WTC11 (cell line): ENCODE results near the gene TOR3A. TPM values are rescaled to one million over a fixed set of nuclear protein-coding genes. Genes with fewer than 3 reads are reported as not detected.

Experiments used
- ATAC-seq: fragments of 200-7000 bp; cut with Tn5 transposase; 2 replicates; pipeline ENCODE4 v1.10.0; 2021; ENCODE audit warnings: mild to moderate bottlenecking, moderate library complexity
- CTCF ChIA-PET: fragments of 300-600 bp; sonication (Branson Sonifier 250); formaldehyde crosslinking; loops from one replicate; lab custom pipeline; 2021; ENCODE audit warnings: antibody characterized with exemption; lab: Charles Lee
- POLR2A ChIA-PET: fragments of 350-600 bp; sonication (Branson Sonifier 250); formaldehyde crosslinking; loops from one replicate; lab custom pipeline; 2021; ENCODE audit warnings: antibody characterized with exemption; lab: Charles Lee
- DNase-seq: peaks from one replicate; pipeline ENCODE4 v3.0.0; 2021; ENCODE audit warnings: low spot score
- H3K27ac Mint-ChIP-seq: 2 replicates; pipeline ENCODE4 v1.8.0; 2021; ENCODE audit warnings: mixed read lengths
- H3K27me3 Mint-ChIP-seq: 2 replicates; pipeline ENCODE4 v1.8.0; 2021; ENCODE audit warnings: low read depth, mild to moderate bottlenecking, moderate library complexity, mixed read lengths
- H3K36me3 Mint-ChIP-seq: 2 replicates; pipeline ENCODE4 v1.8.0; 2021; ENCODE audit warnings: mixed read lengths
- H3K4me1 Mint-ChIP-seq: 2 replicates; pipeline ENCODE4 v1.8.0; 2022; ENCODE audit warnings: mixed read lengths
- H3K4me3 Mint-ChIP-seq: 2 replicates; pipeline ENCODE4 v1.8.0; 2021; ENCODE audit warnings: mild to moderate bottlenecking, moderate library complexity, mixed read lengths
- H3K9me3 Mint-ChIP-seq: 2 replicates; pipeline ENCODE4 v1.8.0; 2021; ENCODE audit warnings: mixed read lengths
- ATF1 ChIP-seq: sonication (generic); formaldehyde crosslinking; IDR thresholded peaks from 2 replicates; pipeline ENCODE4 v1.8.1; 2023; ENCODE audit warnings: mild to moderate bottlenecking, moderate library complexity, missing genetic modification reagents
- CREM ChIP-seq: sonication (generic); formaldehyde crosslinking; IDR thresholded peaks from 2 replicates; pipeline ENCODE4 v1.8.1; 2022; ENCODE audit warnings: mild to moderate bottlenecking, missing genetic modification reagents, moderate library complexity
- ESRRA ChIP-seq: sonication (generic); formaldehyde crosslinking; IDR thresholded peaks from 2 replicates; pipeline ENCODE4 v1.8.1; 2022; ENCODE audit warnings: mild to moderate bottlenecking, missing genetic modification reagents, borderline replicate concordance
- ETV6 ChIP-seq: sonication (generic); formaldehyde crosslinking; IDR thresholded peaks from 2 replicates; pipeline ENCODE4 v1.8.1; 2022; ENCODE audit warnings: mild to moderate bottlenecking, missing genetic modification reagents
- HMGA2 ChIP-seq: fragments of 250-450 bp; sonication (Bioruptor Pico); IDR thresholded peaks from 2 replicates; pipeline ENCODE4 v1.4.0; 2021; ENCODE audit warnings: mild to moderate bottlenecking, moderate library complexity
- JAZF1 ChIP-seq: fragments of 250-450 bp; sonication (Bioruptor Pico); IDR thresholded peaks from 2 replicates; pipeline ENCODE4 v1.9.0; 2021; ENCODE audit warnings: moderate library complexity, mild to moderate bottlenecking, inconsistent platforms
- PRRX2 ChIP-seq: fragments of 250-450 bp; sonication (Bioruptor Pico); IDR thresholded peaks from 2 replicates; pipeline ENCODE4 v1.8.0; 2021; ENCODE audit warnings: mild to moderate bottlenecking
- RORB ChIP-seq: fragments of 250-450 bp; sonication (Bioruptor Pico); IDR thresholded peaks from 2 replicates; pipeline ENCODE4 v1.9.0; 2021; ENCODE audit warnings: mild to moderate bottlenecking
- ZBTB21 ChIP-seq: sonication (generic); formaldehyde crosslinking; IDR thresholded peaks from 2 replicates; pipeline ENCODE4 v1.8.1; 2023; ENCODE audit warnings: mild to moderate bottlenecking, missing genetic modification reagents, borderline replicate concordance
- ZNF121 ChIP-seq: sonication (generic); formaldehyde crosslinking; IDR thresholded peaks from 2 replicates; pipeline ENCODE4 v1.8.0; 2023; ENCODE audit warnings: missing genetic modification reagents
- ZNF317 ChIP-seq: sonication (generic); formaldehyde crosslinking; IDR thresholded peaks from 2 replicates; pipeline ENCODE4 v1.8.1; 2023; ENCODE audit warnings: low read depth, mild to moderate bottlenecking, moderate library complexity, missing genetic modification reagents, borderline replicate concordance
- total RNA-seq: library from RNA; stranded (reverse); gene quantifications from 3 replicates; pipeline ENCODE4 v1.2.3, GENCODE V29; 2021
- TF ChIP-seq, protein P1 (sequence below): sonication (generic); formaldehyde crosslinking; conservative IDR thresholded peaks from 2 replicates; pipeline ENCODE4 v1.8.1; 2023; ENCODE audit warnings: mild to moderate bottlenecking, low read depth, missing genetic modification reagents, moderate library complexity
- TF ChIP-seq, protein P2 (sequence below): sonication (generic); formaldehyde crosslinking; IDR thresholded peaks from 2 replicates; pipeline ENCODE4 v1.8.1; 2023; ENCODE audit warnings: mild to moderate bottlenecking, moderate library complexity, missing genetic modification reagents
- TF ChIP-seq, protein P3 (sequence below): fragments of 250-450 bp; sonication (Bioruptor Pico); IDR thresholded peaks from 2 replicates; pipeline ENCODE4 v1.8.0; 2021; ENCODE audit warnings: mild to moderate bottlenecking
- TF ChIP-seq, protein P4 (sequence below): sonication (generic); formaldehyde crosslinking; IDR thresholded peaks from 2 replicates; pipeline ENCODE4 v1.8.1; 2022; ENCODE audit warnings: missing genetic modification reagents, borderline replicate concordance
- TF ChIP-seq, protein P5 (sequence below): sonication (generic); formaldehyde crosslinking; IDR thresholded peaks from 2 replicates; pipeline ENCODE4 v1.8.1; 2023; ENCODE audit warnings: mild to moderate bottlenecking, missing genetic modification reagents, borderline replicate concordance
- TF ChIP-seq, protein P6 (sequence below): fragments of 250-450 bp; sonication (Bioruptor Pico); IDR thresholded peaks from 2 replicates; pipeline ENCODE4 v2.1.2; 2022; ENCODE audit warnings: mild to moderate bottlenecking, moderate library complexity
- TF ChIP-seq, protein P7 (sequence below): sonication (generic); formaldehyde crosslinking; IDR thresholded peaks from 2 replicates; pipeline ENCODE4 v1.8.0; 2023; ENCODE audit warnings: missing genetic modification reagents
- TF ChIP-seq, protein P8 (sequence below): sonication (generic); formaldehyde crosslinking; IDR thresholded peaks from 2 replicates; pipeline ENCODE4 v1.8.1; 2022; ENCODE audit warnings: mild to moderate bottlenecking, missing genetic modification reagents, moderate library complexity, borderline replicate concordance

The TOR3A gene
- total RNA-seq, 1 experiment from 2014 or later: 20.5 TPM

DNA sequence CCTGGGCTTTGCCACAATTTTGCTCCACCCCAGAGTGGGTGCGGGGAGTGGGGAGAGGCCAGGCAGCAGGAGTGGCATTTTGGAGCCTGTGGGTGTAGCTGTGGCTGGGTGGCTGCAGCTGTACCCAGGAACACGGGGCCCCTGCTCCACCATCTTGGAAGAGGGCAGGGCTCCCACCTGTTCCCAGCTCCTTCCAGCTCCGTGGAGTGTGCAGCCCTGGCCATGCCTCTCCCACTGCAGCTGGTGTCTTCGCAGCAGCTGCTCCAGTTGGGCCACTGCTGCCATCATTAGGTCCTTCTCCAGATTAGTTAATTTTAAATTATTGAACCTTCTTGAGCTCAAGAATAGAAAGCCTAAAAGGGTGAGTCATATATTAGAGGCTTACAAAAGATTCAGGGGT, 38.6 kb upstream of the TOR3A start:
- H3K36me3 Mint-ChIP-seq: peaks cover 7% of the 10 kb centered on the region
- no peak for TF ChIP-seq ESRRA
- no peak for TF ChIP-seq ETV6 (CRISPR knock-in tag)
- TF ChIP-seq, protein P1, sequence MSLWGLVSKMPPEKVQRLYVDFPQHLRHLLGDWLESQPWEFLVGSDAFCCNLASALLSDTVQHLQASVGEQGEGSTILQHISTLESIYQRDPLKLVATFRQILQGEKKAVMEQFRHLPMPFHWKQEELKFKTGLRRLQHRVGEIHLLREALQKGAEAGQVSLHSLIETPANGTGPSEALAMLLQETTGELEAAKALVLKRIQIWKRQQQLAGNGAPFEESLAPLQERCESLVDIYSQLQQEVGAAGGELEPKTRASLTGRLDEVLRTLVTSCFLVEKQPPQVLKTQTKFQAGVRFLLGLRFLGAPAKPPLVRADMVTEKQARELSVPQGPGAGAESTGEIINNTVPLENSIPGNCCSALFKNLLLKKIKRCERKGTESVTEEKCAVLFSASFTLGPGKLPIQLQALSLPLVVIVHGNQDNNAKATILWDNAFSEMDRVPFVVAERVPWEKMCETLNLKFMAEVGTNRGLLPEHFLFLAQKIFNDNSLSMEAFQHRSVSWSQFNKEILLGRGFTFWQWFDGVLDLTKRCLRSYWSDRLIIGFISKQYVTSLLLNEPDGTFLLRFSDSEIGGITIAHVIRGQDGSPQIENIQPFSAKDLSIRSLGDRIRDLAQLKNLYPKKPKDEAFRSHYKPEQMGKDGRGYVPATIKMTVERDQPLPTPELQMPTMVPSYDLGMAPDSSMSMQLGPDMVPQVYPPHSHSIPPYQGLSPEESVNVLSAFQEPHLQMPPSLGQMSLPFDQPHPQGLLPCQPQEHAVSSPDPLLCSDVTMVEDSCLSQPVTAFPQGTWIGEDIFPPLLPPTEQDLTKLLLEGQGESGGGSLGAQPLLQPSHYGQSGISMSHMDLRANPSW (CRISPR knock-in tag): no peak
- TF ChIP-seq, protein P2, sequence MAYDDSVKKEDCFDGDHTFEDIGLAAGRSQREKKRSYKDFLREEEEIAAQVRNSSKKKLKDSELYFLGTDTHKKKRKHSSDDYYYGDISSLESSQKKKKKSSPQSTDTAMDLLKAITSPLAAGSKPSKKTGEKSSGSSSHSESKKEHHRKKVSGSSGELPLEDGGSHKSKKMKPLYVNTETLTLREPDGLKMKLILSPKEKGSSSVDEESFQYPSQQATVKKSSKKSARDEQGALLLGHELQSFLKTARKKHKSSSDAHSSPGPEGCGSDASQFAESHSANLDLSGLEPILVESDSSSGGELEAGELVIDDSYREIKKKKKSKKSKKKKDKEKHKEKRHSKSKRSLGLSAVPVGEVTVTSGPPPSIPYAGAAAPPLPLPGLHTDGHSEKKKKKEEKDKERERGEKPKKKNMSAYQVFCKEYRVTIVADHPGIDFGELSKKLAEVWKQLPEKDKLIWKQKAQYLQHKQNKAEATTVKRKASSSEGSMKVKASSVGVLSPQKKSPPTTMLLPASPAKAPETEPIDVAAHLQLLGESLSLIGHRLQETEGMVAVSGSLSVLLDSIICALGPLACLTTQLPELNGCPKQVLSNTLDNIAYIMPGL (CRISPR knock-in tag): no peak
- TF ChIP-seq, protein P3, sequence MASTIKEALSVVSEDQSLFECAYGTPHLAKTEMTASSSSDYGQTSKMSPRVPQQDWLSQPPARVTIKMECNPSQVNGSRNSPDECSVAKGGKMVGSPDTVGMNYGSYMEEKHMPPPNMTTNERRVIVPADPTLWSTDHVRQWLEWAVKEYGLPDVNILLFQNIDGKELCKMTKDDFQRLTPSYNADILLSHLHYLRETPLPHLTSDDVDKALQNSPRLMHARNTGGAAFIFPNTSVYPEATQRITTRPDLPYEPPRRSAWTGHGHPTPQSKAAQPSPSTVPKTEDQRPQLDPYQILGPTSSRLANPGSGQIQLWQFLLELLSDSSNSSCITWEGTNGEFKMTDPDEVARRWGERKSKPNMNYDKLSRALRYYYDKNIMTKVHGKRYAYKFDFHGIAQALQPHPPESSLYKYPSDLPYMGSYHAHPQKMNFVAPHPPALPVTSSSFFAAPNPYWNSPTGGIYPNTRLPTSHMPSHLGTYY (CRISPR knock-in tag): no peak
- no peak for TF ChIP-seq ZBTB21 (CRISPR knock-in tag)
- no peak for TF ChIP-seq JAZF1 (CRISPR knock-in tag)
- TF ChIP-seq, protein P4, sequence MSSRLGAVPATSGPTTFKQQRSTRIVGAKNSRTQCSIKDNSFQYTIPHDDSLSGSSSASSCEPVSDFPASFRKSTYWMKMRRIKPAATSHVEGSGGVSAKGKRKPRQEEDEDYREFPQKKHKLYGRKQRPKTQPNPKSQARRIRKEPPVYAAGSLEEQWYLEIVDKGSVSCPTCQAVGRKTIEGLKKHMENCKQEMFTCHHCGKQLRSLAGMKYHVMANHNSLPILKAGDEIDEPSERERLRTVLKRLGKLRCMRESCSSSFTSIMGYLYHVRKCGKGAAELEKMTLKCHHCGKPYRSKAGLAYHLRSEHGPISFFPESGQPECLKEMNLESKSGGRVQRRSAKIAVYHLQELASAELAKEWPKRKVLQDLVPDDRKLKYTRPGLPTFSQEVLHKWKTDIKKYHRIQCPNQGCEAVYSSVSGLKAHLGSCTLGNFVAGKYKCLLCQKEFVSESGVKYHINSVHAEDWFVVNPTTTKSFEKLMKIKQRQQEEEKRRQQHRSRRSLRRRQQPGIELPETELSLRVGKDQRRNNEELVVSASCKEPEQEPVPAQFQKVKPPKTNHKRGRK: no peak
- TF ChIP-seq, protein P5, sequence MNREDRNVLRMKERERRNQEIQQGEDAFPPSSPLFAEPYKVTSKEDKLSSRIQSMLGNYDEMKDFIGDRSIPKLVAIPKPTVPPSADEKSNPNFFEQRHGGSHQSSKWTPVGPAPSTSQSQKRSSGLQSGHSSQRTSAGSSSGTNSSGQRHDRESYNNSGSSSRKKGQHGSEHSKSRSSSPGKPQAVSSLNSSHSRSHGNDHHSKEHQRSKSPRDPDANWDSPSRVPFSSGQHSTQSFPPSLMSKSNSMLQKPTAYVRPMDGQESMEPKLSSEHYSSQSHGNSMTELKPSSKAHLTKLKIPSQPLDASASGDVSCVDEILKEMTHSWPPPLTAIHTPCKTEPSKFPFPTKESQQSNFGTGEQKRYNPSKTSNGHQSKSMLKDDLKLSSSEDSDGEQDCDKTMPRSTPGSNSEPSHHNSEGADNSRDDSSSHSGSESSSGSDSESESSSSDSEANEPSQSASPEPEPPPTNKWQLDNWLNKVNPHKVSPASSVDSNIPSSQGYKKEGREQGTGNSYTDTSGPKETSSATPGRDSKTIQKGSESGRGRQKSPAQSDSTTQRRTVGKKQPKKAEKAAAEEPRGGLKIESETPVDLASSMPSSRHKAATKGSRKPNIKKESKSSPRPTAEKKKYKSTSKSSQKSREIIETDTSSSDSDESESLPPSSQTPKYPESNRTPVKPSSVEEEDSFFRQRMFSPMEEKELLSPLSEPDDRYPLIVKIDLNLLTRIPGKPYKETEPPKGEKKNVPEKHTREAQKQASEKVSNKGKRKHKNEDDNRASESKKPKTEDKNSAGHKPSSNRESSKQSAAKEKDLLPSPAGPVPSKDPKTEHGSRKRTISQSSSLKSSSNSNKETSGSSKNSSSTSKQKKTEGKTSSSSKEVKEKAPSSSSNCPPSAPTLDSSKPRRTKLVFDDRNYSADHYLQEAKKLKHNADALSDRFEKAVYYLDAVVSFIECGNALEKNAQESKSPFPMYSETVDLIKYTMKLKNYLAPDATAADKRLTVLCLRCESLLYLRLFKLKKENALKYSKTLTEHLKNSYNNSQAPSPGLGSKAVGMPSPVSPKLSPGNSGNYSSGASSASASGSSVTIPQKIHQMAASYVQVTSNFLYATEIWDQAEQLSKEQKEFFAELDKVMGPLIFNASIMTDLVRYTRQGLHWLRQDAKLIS: no peak
- TF ChIP-seq RORB (CRISPR knock-in tag): no peak
- TF ChIP-seq ZNF317 (CRISPR knock-in tag): no peak
- no peak for TF ChIP-seq ATF1 (CRISPR knock-in tag)
- TF ChIP-seq, protein P6, sequence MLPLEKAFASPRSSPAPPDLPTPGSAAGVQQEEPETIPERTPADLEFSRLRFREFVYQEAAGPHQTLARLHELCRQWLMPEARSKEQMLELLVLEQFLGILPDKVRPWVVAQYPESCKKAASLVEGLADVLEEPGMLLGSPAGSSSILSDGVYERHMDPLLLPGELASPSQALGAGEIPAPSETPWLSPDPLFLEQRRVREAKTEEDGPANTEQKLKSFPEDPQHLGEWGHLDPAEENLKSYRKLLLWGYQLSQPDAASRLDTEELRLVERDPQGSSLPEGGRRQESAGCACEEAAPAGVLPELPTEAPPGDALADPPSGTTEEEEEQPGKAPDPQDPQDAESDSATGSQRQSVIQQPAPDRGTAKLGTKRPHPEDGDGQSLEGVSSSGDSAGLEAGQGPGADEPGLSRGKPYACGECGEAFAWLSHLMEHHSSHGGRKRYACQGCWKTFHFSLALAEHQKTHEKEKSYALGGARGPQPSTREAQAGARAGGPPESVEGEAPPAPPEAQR (CRISPR knock-in tag): no peak
- TF ChIP-seq, protein P7, sequence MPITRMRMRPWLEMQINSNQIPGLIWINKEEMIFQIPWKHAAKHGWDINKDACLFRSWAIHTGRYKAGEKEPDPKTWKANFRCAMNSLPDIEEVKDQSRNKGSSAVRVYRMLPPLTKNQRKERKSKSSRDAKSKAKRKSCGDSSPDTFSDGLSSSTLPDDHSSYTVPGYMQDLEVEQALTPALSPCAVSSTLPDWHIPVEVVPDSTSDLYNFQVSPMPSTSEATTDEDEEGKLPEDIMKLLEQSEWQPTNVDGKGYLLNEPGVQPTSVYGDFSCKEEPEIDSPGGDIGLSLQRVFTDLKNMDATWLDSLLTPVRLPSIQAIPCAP (CRISPR knock-in tag): no peak
- TF ChIP-seq ZNF121: no peak
- no peak for TF ChIP-seq HMGA2
- TF ChIP-seq CREM (CRISPR knock-in tag): no peak
- TF ChIP-seq PRRX2 (CRISPR knock-in tag): no peak
- TF ChIP-seq, protein P8, sequence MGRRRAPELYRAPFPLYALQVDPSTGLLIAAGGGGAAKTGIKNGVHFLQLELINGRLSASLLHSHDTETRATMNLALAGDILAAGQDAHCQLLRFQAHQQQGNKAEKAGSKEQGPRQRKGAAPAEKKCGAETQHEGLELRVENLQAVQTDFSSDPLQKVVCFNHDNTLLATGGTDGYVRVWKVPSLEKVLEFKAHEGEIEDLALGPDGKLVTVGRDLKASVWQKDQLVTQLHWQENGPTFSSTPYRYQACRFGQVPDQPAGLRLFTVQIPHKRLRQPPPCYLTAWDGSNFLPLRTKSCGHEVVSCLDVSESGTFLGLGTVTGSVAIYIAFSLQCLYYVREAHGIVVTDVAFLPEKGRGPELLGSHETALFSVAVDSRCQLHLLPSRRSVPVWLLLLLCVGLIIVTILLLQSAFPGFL (CRISPR knock-in tag): no peak
- ATAC-seq: no peak
- peaks cover 11% of the 10 kb centered on the region for H3K4me1 Mint-ChIP-seq
- CTCF ChIA-PET: interaction anchor here (2.3 kb wide), 1 partner anchor 40 kb away, joined by 11 read pairs; no protein-coding TSS in a partner anchor
- H3K4me3 Mint-ChIP-seq: no peak overlapping the region
- peaks cover 4% of the 10 kb centered on the region; the same call in 1 of the 2 replicates for H3K9me3 Mint-ChIP-seq
- POLR2A ChIA-PET: no interaction called here
- no peak overlapping the region for H3K27ac Mint-ChIP-seq
- no peaks in the 10 kb centered on the region for H3K27me3 Mint-ChIP-seq
- DNase-seq: no peak
